HG03457 (cell line): Measurements from ENCODE around the gene DENND10.
"Not testable (repeated sequence)": the region's sequence is repeated elsewhere in the genome, so short reads cannot be mapped to it uniquely, and the experiment has no call there.

Source experiments
- ATAC-seq: cut with Tn5 transposase; IDR thresholded peaks from one replicate; pipeline ENCODE4 v1.9.1; 2021; ENCODE audit warnings: moderate number of reproducible peaks; ENCODE audit not compliant: unreplicated experiment

The DENND10 gene

GRCh38 chr10:119131512-119132240, 27.8 kb downstream of the DENND10 start:
- no peak for ATAC-seq

DNA sequence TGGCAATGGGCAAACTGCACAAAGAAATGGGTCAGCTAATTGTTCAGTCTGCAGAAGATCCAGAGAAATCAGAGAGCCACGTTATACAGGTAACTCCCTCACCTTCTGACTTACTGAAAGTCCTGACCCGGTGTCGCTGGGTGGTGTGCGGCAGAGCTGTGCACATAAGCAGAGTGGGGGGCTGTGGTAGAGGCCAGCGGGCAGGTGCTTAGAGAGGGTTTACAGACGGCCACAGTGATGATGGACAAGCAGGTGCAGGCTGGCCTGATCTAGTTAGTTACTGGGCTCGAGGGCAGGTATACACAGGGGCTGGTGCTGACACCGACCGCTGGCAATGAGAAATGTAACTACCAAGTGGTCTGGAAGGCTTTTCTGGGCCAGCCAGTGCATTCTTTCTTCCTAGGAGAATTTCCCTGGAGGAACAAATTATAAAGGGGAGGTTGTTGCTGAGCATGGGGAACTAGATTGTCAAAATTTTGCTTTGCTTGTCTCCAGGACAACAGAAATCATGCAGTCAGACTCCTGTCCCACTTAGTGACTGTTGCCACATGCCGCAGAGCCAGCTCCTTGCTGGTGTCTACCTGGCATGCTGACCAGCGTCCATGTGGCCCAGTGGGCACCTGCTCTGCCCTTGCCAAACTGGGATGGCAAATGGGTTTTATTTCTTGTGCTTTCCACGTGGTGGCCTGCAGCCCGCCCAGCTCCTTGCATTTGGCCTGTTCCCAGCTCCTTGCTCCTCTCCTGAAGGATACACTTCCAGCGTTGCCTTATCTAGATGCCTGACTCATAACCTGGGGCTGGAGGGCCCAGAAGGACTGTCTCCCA, 28.8 kb downstream of the DENND10 start:
- no peak for ATAC-seq

DNA sequence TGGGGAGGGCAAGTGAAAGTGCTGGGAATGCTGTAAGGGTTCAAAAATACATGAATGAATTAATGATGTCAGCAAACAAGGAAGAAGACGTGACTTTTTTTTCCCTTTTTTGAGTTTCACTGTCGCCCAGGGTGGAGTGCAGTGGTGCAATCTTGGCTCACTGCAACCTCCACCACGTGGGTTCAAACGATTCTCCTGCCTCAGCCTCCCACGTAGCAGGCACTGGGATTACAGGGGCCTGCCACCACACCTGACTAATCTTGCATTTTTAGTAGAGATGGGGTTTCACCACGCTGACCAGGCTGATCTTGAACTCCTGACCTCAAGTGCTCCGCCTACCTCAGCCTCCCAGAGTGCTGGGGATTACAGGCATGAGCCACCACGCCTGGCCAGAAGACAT, 30.0 kb downstream of the DENND10 start:
- ATAC-seq, result no peak

DNA sequence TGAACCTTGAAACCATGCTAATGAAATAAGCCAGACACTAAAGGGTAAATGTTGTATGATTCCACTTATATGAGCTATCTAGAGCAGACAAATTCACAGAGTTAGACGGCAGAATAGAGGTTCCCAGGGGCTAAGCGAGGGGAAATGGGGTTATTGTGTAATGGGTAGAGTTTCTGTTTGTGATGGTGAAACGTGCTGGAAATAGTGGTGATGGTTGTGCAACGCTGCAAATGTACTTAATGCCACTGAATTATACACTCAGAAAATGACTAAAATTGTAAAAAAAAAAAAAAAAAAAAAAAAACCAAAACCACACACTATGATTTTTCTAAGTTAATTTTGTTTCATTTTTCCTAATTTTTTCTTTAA, 31.6 kb downstream of the DENND10 start:
- ATAC-seq, result no peak

DNA sequence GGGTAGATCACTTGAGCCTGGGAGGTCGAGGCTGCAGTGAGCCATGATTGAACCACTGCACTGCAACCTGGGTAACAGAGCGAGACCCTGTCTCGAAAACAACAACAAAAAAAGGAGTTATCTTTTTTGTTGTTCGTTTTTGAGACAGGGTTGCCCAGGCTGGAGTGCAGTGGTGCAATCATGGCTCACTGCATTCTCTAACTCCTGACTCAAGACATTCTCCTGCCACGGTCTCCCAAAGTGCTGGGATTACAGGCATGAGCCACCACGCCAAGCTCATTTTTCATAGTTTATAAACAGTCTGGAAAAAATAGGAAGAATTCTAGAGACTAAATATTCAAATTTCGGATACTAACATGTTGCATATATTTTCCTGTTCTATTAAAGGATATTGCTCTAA, 32.2 kb downstream of the DENND10 start:
- ATAC-seq, result no peak

DNA sequence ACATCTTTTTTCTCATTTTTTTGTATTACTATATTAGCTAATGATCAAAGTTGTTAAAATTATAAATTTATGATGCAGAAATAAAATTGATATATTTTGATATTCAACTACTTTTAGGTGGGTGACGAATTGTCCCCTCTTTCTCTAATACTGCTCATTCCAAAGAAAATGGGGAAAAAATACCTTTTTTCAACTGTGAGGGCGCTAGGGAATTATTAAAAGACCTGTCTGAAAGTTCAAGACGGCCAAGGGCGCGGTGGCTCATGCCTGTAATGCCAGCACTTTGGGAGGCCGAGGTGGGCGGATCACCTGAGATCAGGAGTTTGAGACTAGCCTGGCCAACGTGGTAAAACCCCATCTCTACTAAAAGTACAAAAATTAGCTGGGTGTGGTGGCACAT, 34.0 kb downstream of the DENND10 start:
- not testable (repeated sequence) for ATAC-seq

DNA sequence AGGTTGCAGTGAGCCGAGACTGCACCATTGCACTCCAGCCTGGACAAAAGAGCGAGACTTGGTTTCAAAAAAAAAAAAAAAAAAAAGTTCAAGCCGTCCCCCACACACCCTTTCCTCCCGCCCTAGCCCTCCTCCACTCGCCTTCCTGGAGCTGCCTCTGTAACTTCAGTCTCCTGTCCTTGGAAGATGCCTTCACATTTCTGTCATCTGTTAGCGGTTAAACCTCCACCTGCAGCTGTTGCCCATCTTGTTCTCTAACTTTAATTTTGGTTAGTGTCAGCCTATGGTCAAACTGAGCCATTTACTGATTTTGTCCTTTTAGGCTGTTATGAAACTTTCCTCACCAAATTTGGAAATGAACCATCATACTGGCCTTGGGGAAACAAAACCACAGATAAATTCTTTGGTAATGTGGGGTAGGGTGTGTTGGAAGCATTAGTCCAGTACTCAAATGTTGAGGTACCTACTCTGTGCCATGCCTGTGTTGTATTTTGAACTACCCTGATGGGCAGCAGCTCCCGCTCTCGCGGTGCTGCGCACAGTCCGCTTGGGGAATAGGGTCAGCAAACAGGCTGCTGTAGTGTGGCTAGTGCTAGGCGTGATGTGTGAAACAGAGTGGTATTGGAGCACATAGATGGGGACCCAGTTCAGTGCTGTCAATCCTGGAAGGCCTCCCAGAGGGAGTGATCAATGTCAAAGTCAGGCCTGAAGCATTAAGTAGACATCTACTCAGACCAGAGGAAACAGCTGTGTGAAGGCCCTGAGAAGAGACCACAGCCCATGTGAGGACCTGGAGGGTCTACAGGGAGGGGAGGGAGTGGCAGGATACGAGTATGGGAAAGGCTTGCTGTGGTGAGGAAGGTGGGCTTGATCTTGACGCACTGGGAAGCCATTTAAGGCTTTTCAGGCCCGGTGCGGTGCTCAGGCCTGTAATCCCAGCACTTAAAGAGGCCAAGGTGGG, 34.7 kb downstream of the DENND10 start:
- ATAC-seq, result no peak

DNA sequence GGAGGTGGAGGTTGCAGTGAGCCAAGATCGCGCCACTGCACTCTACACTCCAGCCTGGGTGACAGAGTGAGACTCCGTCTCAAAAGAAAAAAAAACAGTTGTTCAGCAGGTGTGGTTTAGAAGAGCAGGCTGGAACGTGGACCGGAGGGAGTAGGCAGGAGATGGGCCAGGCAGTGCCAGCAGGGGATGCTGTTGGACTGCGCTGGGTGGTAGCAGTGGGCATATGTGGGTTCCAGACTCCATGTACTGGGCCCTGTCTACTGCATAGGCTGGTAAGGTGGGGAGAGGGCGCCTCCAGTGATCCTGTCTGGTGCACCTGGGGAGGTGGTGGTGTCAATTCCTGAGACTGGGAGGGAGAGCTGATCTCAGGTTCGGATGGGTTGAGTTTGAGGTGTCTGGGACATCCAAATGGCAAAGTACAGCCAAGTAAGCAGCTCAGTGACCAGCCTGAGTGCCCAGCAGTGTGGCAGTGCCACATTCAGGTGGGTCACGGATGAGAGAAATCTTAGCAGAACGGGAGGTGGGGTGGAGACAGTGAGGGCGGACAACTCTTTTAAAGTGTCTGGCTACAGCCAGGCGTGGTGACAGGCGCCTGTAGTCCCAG, 35.7 kb downstream of the DENND10 start:
- ATAC-seq, result no peak

GRCh38 chr10:119140603-119141245, 36.8 kb downstream of the DENND10 start:
- no peak for ATAC-seq

- no peak for ATAC-seq
Observed at GRCh38 chr10:119143657-119144056, 39.7 kb downstream of the DENND10 start.

- ATAC-seq, result no peak
Observed at GRCh38 chr10:119149157-119149556, 45.2 kb downstream of the DENND10 start.

GRCh38 chr10:119149729-119150128, 45.8 kb downstream of the DENND10 start:
- ATAC-seq, result no peak

DNA sequence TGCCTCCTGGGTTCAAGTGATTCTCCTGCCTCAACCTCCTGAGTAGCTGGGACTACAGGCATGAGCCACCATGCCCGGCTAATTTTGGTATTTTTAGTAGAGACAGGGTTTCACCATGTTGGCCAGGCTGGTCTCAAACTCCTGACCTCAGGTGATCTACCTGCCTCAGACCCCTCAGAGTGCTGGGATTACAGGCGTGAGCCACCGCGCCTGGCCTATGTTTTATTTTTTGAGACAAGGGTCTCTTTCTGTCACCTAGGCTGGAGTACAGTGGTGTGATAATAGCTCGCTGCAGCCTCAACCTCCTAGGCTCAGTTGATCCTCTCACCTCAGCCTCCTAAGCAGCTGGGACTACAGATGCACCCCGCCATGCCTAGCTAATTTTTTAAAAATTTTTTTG, 47.7 kb downstream of the DENND10 start:
- not testable (repeated sequence) for ATAC-seq

DNA sequence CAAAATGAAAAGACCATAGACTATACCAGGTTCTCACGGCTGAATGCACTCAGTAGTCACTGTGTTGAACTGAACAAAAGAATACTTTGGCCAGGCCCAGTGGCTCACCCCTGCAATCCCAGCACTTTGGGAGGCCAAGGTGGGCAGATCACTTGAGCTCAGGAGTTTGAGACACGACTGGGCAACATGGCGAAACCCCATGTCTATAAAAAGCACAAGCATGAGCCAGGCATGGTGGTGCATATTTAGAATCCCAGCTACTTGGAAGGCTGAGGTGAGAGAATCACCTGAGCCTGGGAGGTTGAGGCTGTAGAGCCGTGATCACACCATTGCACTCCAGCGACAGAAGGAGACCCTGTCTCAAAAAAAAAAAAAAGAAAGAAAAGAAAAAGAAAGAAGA, 49.1 kb downstream of the DENND10 start:
- ATAC-seq, result no peak

GRCh38 chr10:119153661-119154060, 49.7 kb downstream of the DENND10 start:
- no peak for ATAC-seq

DNA sequence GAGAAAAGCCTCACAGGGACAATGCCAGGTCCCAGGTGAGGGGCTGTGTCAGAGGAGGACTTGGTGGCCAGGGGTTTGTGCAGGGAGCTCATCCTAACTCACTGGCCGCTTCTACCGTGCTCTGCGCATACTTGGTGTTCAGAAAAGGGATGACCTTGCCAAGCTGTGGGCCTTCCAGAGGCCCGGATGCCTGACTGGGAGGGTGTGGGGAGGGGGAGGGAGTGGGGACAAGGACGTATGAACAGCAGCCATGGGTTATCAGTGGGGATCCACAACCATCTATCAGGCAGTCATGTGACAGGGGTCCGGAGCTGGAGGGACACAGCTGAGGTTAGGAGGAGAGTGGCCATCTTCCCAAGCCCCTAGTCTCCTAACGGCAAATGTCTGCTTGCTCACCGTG, 55.4 kb downstream of the DENND10 start:
- ATAC-seq, result no peak

- ATAC-seq, result no peak
Observed at GRCh38 chr10:119161680-119162451, 58.0 kb downstream of the DENND10 start.

GRCh38 chr10:119162452-119163092, 58.7 kb downstream of the DENND10 start:
- no peak for ATAC-seq
